K562 (cell line): ENCODE results near the gene CLCN2. TPM values are rescaled to one million over a fixed set of nuclear protein-coding genes. Genes with fewer than 3 reads are reported as not detected.

Experiments
- BRF1 ChIP-seq: IDR thresholded peaks from 3 replicates; pipeline ENCODE4 v1.6.1; 2011; ENCODE audit warnings: borderline replicate concordance, mild to moderate bottlenecking; ENCODE audit not compliant: insufficient read length; ENCODE audit errors: extremely low read depth
- CCAR2 ChIP-seq: fragments of 200-400 bp; formaldehyde crosslinking; IDR thresholded peaks from 2 replicates; pipeline ENCODE4 v1.6.1; 2017; ENCODE audit warnings: mild to moderate bottlenecking, low read depth, low read length
- CCNT2 ChIP-seq: IDR thresholded peaks from 2 replicates; pipeline ENCODE4 v1.6.1; 2011; ENCODE audit warnings: borderline replicate concordance, low read depth, mild to moderate bottlenecking, moderate library complexity, mixed read lengths, low read length; ENCODE audit not compliant: insufficient read length; ENCODE audit errors: extremely low read depth
- CLOCK ChIP-seq: fragments of 250-450 bp; sonication (Bioruptor Pico); IDR thresholded peaks from 2 replicates; pipeline ENCODE4 v1.4.0; 2020; ENCODE audit warnings: mild to moderate bottlenecking, moderate library complexity, borderline replicate concordance
- ETV5 ChIP-seq: sonication (generic); formaldehyde crosslinking; IDR thresholded peaks from 2 replicates; pipeline ENCODE4 v1.4.0; 2020; ENCODE audit warnings: low read depth, mild to moderate bottlenecking, missing genetic modification reagents
- HNRNPL ChIP-seq: fragments of 200-400 bp; formaldehyde crosslinking; IDR thresholded peaks from 2 replicates; pipeline ENCODE4 v1.6.1; 2017; ENCODE audit warnings: low read depth, mild to moderate bottlenecking, low read length
- KAT7 ChIP-seq: sonication (generic); formaldehyde crosslinking; IDR thresholded peaks from 2 replicates; pipeline ENCODE4 v1.8.0; 2022; ENCODE audit warnings: missing genetic modification reagents, mild to moderate bottlenecking, borderline replicate concordance
- KDM4B ChIP-seq, 2 experiments: fragments of 450-650 bp in 1 of 2; sonication (generic) in 1 of 2; IDR thresholded peaks; 2 replicates each; pipeline ENCODE4 v1.6.1; 2016 to 2017; ENCODE audit warnings: borderline replicate concordance in 2 of 2, antibody characterized with exemption in 1 of 2, low read depth in 1 of 2, mild to moderate bottlenecking in 1 of 2
- PHB2 ChIP-seq: fragments of 450-650 bp; IDR thresholded peaks from 2 replicates; pipeline ENCODE4 v1.6.1; 2017; ENCODE audit warnings: low read depth
- SMAD1 ChIP-seq: fragments of 150-350 bp; IDR thresholded peaks from 2 replicates; pipeline ENCODE4 v1.6.1; 2014; ENCODE audit warnings: low read length, low read depth; ENCODE audit not compliant: partially characterized antibody
- SREBF1 ChIP-seq: fragments of 150-350 bp; IDR thresholded peaks from 2 replicates; pipeline ENCODE4 v1.6.1; 2014; ENCODE audit warnings: antibody characterized with exemption, low read depth, low read length, borderline replicate concordance
- SRF ChIP-seq, 2 experiments: fragments of 250-450, 450-650 bp in 1 of 2; sonication (Bioruptor Pico) in 1 of 2; sonication (generic) in 1 of 2; formaldehyde crosslinking; IDR thresholded peaks; 2 replicates each; pipeline versions ENCODE4 v1.5.0 to v1.5.1; 2020 to 2022; ENCODE audit warnings: mild to moderate bottlenecking in 1 of 2, missing genetic modification reagents in 1 of 2
- TBP ChIP-seq: optimal IDR thresholded peaks from 2 replicates; pipeline ENCODE3; 2011; ENCODE audit warnings: low read depth, low read length, improper control_type of control experiment
- TCF3 ChIP-seq: sonication (generic); formaldehyde crosslinking; IDR thresholded peaks from 2 replicates; pipeline ENCODE4 v1.4.0; 2020; ENCODE audit warnings: mild to moderate bottlenecking, missing genetic modification reagents
- TEAD4 ChIP-seq, 2 experiments: sonication (generic) in 1 of 2; formaldehyde crosslinking in 1 of 2; IDR thresholded peaks; 2 replicates each; pipeline versions ENCODE4 v1.6.1 to v1.8.0; 2012 to 2022; ENCODE audit warnings: borderline replicate concordance in 1 of 2, inconsistent platforms in 1 of 2, low read length in 1 of 2, mild to moderate bottlenecking in 1 of 2, missing genetic modification reagents in 1 of 2
- YY1 ChIP-seq, 3 experiments: IDR thresholded peaks; 2 replicates each; pipeline ENCODE4 v1.6.1; 2011; ENCODE audit warnings: low read length in 2 of 3, mild to moderate bottlenecking in 2 of 3, moderate library complexity in 2 of 3, borderline replicate concordance in 1 of 3, control low read depth in 1 of 3, low read depth in 1 of 3; ENCODE audit not compliant: insufficient read depth in 3 of 3, insufficient replicate concordance in 2 of 3, control insufficient read depth in 1 of 3, insufficient read length in 1 of 3; ENCODE audit errors: extremely low read depth in 1 of 3
- ZBTB12 ChIP-seq: fragments of 250-450 bp; sonication (Bioruptor Pico); IDR thresholded peaks from 2 replicates; pipeline ENCODE4 v1.4.0; 2020
- ZNF23 ChIP-seq: fragments of 250-450 bp; sonication (Bioruptor Pico); IDR thresholded peaks from 2 replicates; pipeline ENCODE4 v1.4.0; 2020; ENCODE audit warnings: mild to moderate bottlenecking
- ZNF24 ChIP-seq: fragments of 450-650 bp; IDR thresholded peaks from 2 replicates; pipeline ENCODE4 v1.6.1; 2016
- ZNF583 ChIP-seq: fragments of 250-450 bp; sonication (Bioruptor Pico); IDR thresholded peaks from 2 replicates; pipeline ENCODE4 v1.4.0; 2020
- polyA plus RNA-seq, 8 experiments: library from polyadenylated mRNA; depleted of rRNA in 4 of 8; stranded (reverse) in 5 of 8; unstranded in 3 of 8; fragments of >200 nt; fragmentation: Nextera tagmentation in 2 of 8; fragmentation: Illumina TruSeq in 1 of 8; extraction: Ambion mirVana in 2 of 8; extraction: Trizol in 1 of 8; gene quantifications; 2 replicates each; pipeline versions ENCODE4 v1.2.1 to v1.2.3, GENCODE V29; 2011 to 2014; ENCODE audit warnings: inconsistent platforms in 1 of 8, missing spikeins in 1 of 8
- total RNA-seq, 7 experiments: library from RNA; depleted of rRNA in 6 of 7; stranded (reverse); fragments of >200 nt in 6 of 7; fragmentation: Illumina TruSeq in 2 of 7; extraction: Trizol in 2 of 7; gene quantifications; 2 replicates each; pipeline versions ENCODE4 v1.2.1 to v1.2.3, GENCODE V29; 2011 to 2021; ENCODE audit warnings: low replicate concordance in 1 of 7
- TF ChIP-seq, protein P1 (sequence below): fragments of 450-650 bp; IDR thresholded peaks from 2 replicates; pipeline ENCODE4 v1.6.1; 2016; ENCODE audit warnings: low read depth, mild to moderate bottlenecking, moderate library complexity

The CLCN2 gene
- total and polyA plus RNA-seq, 9 of the 15 experiments (the other 6 are each of a cell fraction or from before 2014, with no cell fraction given), result 0.10 to 14.0 (median 6.9) TPM

- TF ChIP-seq ZBTB12 (CRISPR knock-in tag) (no peak), BRF1 (no peak), SMAD1 (no peak), ETV5 (CRISPR knock-in tag) (no peak; the same call in 1 of the 2 replicates), CCAR2 (no peak), KDM4B (IDR thresholded peaks at IDR 0.05; ENCODE audit: borderline replicate concordance in 2 of 2, low read depth in 1 of 2) (peak in 1 of 2 experiments; percentile 77; a peak in 1 of 4 replicates), TBP (peak; percentile 85), SRF (CRISPR knock-in tag; IDR thresholded peaks at IDR 0.05) (no peak; a peak in 1 of 4 replicates), KAT7 (CRISPR knock-in tag) (no peak), PHB2 (no peak), SREBF1 (no peak), CLOCK (CRISPR knock-in tag) (no peak), TEAD4 (IDR thresholded peaks at IDR 0.05; ENCODE audit: low read length) (peak; percentile 13; the same call in 1 of the 2 replicates), TEAD4 (CRISPR knock-in tag; IDR thresholded peaks at IDR 0.05; ENCODE audit: borderline replicate concordance) (0 out of 2 replicates have a peak, but pooled peaks have one; percentile 47), ZNF583 (CRISPR knock-in tag) (no peak; the same call in 1 of the 2 replicates), YY1 (IDR thresholded peaks at IDR 0.05; ENCODE audit: borderline replicate concordance in 1 of 3, control insufficient read depth in 1 of 3, extremely low read depth in 1 of 3, insufficient read depth in 3 of 3, insufficient read length in 1 of 3, insufficient replicate concordance in 2 of 3, low read depth in 1 of 3, low read length in 2 of 3) (peak in 2 of 3 experiments; percentile 59 to 83), ZNF24 (no peak), TCF3 (CRISPR knock-in tag) (no peak), ZNF23 (CRISPR knock-in tag) (no peak), CCNT2 (peak; percentile 87), HNRNPL (peak; percentile 89)
- TF ChIP-seq, protein P1, sequence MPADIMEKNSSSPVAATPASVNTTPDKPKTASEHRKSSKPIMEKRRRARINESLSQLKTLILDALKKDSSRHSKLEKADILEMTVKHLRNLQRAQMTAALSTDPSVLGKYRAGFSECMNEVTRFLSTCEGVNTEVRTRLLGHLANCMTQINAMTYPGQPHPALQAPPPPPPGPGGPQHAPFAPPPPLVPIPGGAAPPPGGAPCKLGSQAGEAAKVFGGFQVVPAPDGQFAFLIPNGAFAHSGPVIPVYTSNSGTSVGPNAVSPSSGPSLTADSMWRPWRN, result no peak
Observed at GRCh38 chr3:184362668-184363546, 1.5 kb upstream of the CLCN2 start (continued).
